Adrenal gland (tissue), 5 donors: ENCODE results near the gene HNRNPA3.

Source experiments
- CTCF ChIP-seq, 6 experiments: fragments of 450-650 bp in 4 of 6; fragments of 200-600 bp in 2 of 6; sonication (generic) in 1 of 6; IDR thresholded peaks; 1 replicate in 5 of 6; 2 replicates in 1 of 6; pipeline versions ENCODE4 v1.5.1 to v1.8.0; 2016 to 2021; ENCODE audit warnings: antibody characterized with exemption in 6 of 6, mild to moderate bottlenecking in 2 of 6, moderate library complexity in 1 of 6
- POLR2A ChIP-seq, 2 donors: fragments of 450-650 bp; IDR thresholded peaks; one replicate each; pipeline ENCODE4 v1.6.1; 2017; ENCODE audit warnings: antibody characterized with exemption in 2 of 2, mild to moderate bottlenecking in 2 of 2, moderate library complexity in 1 of 2
- donor health status: DM: no; HTN: no; CAD: no.

GRCh38 chr2:177270531-177270930, 57.9 kb downstream of the HNRNPA3 start:
- TF ChIP-seq CTCF (IDR thresholded peaks at IDR 0.05) (no peak), POLR2A (IDR thresholded peaks at IDR 0.05) (no peak)
